PC-3 (cell line): ENCODE measurements around the gene MIOX.

Experiments used
- CTCF ChIP-seq: fragments of 300-600 bp; sonication (generic); conservative IDR thresholded peaks from 2 replicates; pipeline ENCODE4 v1.5.1; 2017; ENCODE audit warnings: antibody characterized with exemption, low read depth, mild to moderate bottlenecking, low read length
- EZH2 ChIP-seq: fragments of 300-600 bp; sonication (generic); IDR thresholded peaks from one replicate; pipeline ENCODE4 v1.6.1; 2017; ENCODE audit warnings: antibody characterized with exemption, mild to moderate bottlenecking, low read length; ENCODE audit not compliant: unreplicated experiment
- EZH2phosphoT487 ChIP-seq: fragments of 300-600 bp; sonication (generic); IDR thresholded peaks from 2 replicates; pipeline ENCODE4 v1.6.1; 2018; ENCODE audit warnings: mild to moderate bottlenecking, antibody characterized with exemption, low read length, borderline replicate concordance

GRCh38 chr22:50483977-50484853 lies 2.4 kb upstream of the MIOX start:
- no peak for TF ChIP-seq CTCF
- no peak for TF ChIP-seq EZH2
- no peak for TF ChIP-seq EZH2phosphoT487
